EH (cell line): Measurements from ENCODE around the gene KDM4F.

Source experiments
- DNase-seq: peaks from one replicate; pipeline ENCODE4 v3.0.0-alpha.2; 2015; ENCODE audit warnings: low read depth

The KDM4F gene

DNA sequence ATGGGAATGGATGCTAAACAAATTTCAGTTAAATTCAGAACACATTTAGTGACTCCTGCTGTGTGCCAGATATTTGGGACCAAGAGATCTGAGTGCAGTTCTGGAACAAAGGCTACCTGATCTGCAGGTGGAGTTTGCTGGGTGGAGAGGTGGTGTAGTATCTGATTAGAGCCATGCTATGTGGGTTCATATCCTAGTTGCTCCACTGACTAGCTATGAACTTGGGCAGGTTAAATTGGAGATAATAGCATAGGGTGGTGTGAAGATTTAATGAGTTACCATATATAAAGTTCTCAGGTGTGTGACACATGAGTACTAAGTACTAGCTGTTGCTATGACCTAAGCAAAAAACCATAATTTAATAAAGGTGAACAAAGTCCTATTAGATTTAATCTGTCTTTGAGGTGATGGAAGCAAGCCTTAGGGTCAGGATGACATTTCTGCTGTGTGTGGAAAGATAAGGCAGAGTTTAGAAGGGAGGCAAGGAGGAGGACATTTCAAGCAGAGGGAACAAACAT is 42.5 kb downstream of the KDM4F start:
- no peak for DNase-seq

DNA sequence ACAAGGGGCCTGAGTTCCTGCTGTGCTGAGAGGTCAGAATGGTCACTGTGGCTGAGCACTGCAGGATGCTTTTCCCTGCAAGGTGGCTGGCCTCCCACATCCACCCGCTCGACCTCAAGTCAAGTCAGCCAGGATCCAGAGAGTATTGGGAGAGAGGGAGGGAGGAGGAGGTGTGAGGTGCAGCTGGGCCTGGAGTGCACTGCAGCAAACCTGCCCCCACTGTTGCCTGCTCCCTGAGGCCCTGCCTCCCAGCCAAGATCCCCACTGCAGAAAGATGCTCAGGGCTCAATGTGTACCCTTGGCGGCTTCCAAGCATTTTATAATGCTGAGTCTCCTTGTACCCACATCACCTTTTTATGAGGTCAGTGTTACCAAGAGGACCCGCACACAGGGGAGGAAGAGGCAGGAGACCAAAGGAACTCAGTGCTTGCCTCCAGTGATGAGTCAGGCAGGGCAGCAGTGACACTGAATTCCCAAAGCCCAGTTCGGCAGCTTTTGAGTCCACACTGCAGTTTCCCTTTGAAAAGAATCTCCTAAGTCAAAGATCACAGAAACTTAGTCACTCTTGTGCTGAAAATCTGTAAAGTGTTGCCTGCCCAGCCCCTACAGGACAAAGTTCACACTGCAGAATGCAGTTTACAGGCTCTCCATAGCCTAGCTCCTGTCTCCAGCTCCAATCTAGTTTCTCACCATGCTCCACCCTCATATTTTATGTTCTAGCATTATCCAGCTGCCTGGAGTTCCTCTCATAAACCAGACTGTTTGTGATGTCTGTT is 43.5 kb downstream of the KDM4F start:
- peak; percentile 83 for DNase-seq

DNA sequence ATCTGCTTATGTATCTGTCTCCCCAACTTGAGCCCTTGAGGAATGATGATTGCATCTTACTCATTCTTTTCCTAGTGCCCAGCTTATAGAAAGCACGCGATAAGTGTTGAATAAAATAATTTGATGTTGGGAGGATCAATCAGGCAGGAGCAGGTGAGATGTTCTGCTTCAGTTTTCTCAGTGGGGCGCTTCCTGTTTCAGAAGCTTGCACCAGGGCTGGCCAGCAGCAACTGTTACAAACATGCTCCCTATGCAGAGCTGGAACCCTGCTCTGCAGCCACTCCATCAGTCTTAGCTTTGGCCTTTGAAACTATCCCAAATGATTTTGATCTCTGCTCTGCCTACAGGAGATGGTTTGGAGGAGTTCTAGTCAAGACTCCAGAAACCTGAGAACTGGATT is 44.3 kb downstream of the KDM4F start:
- no peak for DNase-seq

DNA sequence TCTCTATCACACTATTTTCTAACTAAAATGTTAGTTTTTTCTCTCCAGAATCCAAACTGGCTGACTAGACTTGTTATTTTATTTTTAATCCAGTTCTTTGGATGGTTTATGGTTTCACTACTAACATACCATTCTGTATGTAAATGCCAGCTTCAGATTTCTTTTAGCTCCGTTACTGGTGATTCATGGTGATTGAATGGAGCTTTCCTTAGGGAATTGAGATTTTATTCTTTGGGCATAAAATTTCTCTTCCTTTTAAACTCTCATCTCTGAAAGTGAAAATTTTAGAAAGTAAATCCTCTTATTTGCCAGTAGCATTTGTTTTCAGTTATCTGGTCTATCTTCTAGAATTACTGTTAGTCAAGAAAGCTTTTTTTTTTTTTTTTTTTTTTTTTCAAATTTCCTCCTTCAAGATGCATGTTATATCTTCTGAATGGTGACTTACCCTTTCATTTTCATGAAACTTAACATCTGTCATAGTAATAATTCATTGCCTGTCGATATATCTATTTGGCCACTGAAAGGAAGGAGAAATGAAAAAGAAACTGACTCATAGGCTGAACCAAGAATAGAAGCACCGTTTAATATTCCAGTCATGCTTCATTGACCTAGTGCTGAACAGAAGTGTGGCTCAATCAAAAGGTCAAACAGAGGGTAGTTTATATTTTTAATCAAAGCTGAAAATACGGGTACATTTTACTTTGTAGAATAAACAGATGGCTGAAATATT is 46.8 kb downstream of the KDM4F start:
- peak; percentile 63 for DNase-seq

DNA sequence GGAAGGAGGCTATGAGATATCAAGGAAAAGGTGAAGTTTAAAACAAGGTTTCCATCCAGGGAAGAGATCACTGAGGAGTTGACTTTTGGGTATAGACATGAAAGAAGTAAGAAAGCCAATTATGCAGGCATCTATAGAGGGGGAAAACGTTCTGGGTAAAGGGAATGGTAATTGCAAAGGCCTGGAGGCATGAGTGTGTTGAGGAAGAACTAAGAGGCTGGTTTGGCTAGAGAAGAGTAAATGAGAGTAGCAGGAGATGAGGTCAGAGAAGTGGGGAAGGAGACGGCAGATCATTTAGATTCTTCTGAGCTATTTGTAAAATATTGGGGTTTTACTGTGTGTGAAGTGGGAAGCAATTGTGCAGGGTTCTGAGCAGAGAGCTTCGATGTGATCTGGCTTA is 48.0 kb downstream of the KDM4F start:
- DNase-seq: no peak

DNA sequence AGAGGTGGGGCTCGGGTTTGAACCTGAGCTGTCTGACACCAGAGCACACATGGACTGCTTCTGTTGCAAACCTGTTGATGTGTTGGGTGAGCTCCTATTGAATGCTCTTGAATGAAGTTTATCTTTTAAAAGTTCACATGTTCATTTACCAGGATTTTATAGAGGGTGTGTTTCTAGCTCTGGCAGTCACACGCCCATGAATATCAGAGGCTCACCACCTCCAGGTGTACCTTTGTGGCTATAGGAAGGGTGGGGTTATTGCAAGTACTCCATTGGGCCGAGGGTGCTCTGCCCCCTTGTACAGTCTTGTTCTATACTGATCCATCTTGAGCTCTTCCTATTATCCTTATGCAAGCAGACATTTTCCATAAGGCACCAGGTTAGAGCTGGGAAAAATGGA is 49.6 kb downstream of the KDM4F start:
- DNase-seq: no peak

DNA sequence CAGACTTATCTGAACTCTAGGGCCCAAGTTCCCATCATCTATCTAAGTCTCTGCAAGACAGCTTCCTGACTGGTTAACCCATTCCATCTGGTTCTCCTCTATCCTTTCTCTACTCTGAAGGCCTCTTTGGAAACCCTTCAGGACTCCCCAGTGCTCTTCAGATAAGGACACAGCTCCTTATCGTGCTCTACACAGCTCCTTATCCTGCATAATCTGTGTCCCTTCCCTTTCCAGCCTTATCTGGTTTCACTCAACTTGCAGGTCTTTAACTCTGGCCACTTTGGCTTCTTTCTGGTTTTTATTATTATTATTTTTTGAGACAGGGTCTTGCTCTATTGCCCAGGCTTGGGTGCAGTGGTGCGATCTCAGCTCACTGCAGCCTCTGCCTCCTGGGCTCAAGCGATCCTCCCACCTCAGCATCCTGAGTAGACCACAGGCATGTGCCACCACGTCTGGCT is 51.0 kb downstream of the KDM4F start:
- DNase-seq: no peak
